ENCODE data around the gene MPEG1.

GRCh38 chr11:59208956-59209355, 3.8 kb downstream of the MPEG1 start:
- TF ChIP-seq CTCF (IDR thresholded peaks at IDR 0.05; ENCODE audit: low read depth, low read length) (no peak), EZH2phosphoT487 (IDR thresholded peaks at IDR 0.05; ENCODE audit: low read depth) (no peak)
